OCI-LY1 (cell line): Measurements from ENCODE around the gene CCDC141.

Experiments
- EZH2 ChIP-seq: fragments of 200-600 bp; sonication (generic), shearing (Covaris generic); IDR thresholded peaks from 2 replicates; pipeline ENCODE4 v1.8.0; 2017; ENCODE audit warnings: borderline replicate concordance, mixed run types, mild to moderate bottlenecking, antibody characterized with exemption, low read length, moderate library complexity, mixed read lengths
- TF ChIP-seq, protein P1 (sequence below): fragments of 200-600 bp; sonication (generic), shearing (Covaris generic); IDR thresholded peaks from 2 replicates; pipeline ENCODE4 v1.5.1; 2017; ENCODE audit warnings: mild to moderate bottlenecking, antibody characterized with exemption, low read length, moderate library complexity, mixed read lengths

DNA sequence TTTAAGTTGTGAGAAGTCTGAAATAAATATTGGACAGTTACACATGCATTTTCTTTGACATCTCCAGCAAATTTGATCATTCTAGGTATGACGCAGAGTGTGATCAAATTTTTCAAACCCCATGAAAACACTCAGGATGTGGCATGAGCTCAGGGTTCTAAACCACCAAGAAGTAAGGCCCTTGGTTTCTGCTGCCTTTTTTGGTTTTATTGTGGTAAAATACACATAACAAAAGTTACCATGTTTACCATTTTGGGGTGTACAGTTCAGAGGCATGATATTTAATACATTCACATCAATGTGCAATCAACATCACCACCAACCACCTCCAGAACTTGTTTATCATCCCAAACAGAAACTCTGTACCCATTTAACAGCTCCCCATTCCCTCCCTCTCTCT, 178.4 kb downstream of the CCDC141 start:
- TF ChIP-seq, protein P1, sequence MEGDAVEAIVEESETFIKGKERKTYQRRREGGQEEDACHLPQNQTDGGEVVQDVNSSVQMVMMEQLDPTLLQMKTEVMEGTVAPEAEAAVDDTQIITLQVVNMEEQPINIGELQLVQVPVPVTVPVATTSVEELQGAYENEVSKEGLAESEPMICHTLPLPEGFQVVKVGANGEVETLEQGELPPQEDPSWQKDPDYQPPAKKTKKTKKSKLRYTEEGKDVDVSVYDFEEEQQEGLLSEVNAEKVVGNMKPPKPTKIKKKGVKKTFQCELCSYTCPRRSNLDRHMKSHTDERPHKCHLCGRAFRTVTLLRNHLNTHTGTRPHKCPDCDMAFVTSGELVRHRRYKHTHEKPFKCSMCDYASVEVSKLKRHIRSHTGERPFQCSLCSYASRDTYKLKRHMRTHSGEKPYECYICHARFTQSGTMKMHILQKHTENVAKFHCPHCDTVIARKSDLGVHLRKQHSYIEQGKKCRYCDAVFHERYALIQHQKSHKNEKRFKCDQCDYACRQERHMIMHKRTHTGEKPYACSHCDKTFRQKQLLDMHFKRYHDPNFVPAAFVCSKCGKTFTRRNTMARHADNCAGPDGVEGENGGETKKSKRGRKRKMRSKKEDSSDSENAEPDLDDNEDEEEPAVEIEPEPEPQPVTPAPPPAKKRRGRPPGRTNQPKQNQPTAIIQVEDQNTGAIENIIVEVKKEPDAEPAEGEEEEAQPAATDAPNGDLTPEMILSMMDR: no peak
- TF ChIP-seq EZH2: no peak
